GM21717 (cell line): Measurements from ENCODE around the gene TM4SF20.

Experiments
- ATAC-seq: cut with Tn5 transposase; IDR thresholded peaks from one replicate; pipeline ENCODE4 v1.9.1; 2021; ENCODE audit warnings: mild to moderate bottlenecking, moderate library complexity; ENCODE audit not compliant: unreplicated experiment

TM4SF20 gene

GRCh38 chr2:227323818-227324217 lies 55.3 kb downstream of the TM4SF20 start:
- ATAC-seq = no peak

DNA sequence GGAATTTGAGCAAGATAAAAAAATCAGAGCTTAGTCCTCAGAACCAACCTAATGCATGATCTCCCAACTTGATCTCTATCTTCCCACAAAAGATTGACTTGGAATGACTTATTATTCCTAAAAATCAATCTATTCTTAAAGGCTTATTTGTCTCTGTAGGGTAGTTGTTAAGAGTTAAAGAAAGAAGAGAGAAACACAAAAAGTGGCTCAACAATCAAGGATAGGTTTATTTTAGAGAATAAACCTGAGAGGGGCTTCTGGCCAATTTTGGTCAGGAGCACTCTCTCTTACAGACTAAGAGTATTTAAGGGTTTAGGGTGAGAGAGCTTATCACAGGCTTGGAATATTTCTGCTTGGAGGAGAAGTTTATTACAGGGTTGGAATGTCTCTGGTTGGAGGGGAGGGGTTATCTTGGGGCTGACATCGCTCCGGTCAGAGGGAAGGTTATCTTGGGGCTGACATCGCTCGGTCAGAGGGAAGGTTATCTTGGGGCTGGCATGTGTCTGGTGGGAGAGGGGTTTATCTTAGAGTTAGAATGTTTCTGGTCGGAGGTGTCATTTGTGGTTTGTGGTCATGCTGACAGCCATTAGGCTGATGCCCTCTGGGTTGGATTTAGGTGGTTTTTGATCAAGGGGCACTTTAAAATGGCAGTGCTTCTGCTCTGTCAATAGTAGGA lies 56.4 kb downstream of the TM4SF20 start:
- ATAC-seq = no peak

DNA sequence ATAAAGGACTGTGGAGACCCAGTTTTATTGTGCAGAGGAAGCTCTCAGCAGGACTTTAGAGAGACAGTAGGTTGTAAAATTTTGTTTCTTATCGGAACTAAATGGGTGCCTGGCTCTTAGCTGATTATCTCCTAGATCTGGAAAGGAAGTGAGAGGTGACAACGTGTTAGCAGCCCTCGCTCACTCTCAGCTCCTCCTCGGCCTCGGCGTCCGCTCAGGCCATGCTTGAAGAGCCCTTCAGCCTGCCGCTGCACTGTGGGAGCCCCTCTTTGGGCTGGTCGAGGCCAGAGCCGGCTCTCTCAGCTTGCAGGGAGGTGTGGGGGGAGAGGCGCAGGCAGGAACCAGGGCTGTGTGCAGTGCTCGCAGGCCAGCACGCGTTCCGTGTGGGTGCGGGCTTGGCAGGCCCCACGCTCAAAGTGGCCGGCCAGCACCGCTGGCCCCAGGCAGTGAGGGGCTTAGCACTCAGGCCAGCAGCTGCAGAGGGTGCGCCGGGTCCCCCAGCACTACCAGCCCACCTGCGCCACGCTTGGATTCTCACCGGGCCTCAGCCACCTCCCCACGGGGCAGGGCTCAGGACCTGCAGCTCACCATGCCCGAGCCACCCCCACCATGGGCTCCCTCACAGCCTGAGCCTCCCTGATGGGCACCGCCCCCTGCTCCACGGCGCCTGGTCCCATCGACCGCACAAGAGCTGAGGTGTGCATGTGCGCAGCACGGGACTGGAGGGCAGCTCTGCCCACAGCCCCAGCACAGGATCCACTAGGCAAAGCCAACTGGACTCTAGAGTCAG lies 58.6 kb downstream of the TM4SF20 start:
- no peak for ATAC-seq

GRCh38 chr2:227317834-227318233 lies 61.3 kb downstream of the TM4SF20 start:
- ATAC-seq = no peak

GRCh38 chr2:227313310-227313709 lies 65.8 kb downstream of the TM4SF20 start:
- ATAC-seq = no peak

DNA sequence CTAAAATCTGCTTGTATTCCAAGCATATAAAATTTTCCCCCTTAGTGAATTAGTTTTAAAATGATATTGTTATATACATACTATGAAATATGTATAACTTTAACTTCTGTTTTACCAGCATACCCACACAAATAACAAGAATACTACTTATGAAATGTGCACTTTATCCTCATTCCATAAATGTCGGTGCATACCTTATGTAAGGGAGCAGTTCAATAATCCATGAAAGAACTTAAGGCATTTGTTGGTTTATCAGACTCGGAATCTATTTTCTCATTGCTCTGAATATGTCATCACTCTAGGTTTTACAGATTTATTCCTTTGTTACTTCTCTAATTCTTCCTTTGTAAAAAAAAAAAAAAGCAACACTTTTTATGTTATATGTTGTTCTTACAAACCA lies 66.5 kb downstream of the TM4SF20 start:
- no peak for ATAC-seq
